Hematopoietic multipotent progenitor cell treated with erythropoietin and hydrocortisone succinate and interleukin-3 and kit ligand, for 17 days (in vitro differentiated cells): Measurements from ENCODE around the gene CDH24.

Experiments
- DNase-seq: peaks from one replicate; pipeline ENCODE4 v3.0.0-alpha.2; 2015; ENCODE audit warnings: low spot score

Gene CDH24, protein sequence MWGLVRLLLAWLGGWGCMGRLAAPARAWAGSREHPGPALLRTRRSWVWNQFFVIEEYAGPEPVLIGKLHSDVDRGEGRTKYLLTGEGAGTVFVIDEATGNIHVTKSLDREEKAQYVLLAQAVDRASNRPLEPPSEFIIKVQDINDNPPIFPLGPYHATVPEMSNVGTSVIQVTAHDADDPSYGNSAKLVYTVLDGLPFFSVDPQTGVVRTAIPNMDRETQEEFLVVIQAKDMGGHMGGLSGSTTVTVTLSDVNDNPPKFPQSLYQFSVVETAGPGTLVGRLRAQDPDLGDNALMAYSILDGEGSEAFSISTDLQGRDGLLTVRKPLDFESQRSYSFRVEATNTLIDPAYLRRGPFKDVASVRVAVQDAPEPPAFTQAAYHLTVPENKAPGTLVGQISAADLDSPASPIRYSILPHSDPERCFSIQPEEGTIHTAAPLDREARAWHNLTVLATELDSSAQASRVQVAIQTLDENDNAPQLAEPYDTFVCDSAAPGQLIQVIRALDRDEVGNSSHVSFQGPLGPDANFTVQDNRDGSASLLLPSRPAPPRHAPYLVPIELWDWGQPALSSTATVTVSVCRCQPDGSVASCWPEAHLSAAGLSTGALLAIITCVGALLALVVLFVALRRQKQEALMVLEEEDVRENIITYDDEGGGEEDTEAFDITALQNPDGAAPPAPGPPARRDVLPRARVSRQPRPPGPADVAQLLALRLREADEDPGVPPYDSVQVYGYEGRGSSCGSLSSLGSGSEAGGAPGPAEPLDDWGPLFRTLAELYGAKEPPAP

DNA sequence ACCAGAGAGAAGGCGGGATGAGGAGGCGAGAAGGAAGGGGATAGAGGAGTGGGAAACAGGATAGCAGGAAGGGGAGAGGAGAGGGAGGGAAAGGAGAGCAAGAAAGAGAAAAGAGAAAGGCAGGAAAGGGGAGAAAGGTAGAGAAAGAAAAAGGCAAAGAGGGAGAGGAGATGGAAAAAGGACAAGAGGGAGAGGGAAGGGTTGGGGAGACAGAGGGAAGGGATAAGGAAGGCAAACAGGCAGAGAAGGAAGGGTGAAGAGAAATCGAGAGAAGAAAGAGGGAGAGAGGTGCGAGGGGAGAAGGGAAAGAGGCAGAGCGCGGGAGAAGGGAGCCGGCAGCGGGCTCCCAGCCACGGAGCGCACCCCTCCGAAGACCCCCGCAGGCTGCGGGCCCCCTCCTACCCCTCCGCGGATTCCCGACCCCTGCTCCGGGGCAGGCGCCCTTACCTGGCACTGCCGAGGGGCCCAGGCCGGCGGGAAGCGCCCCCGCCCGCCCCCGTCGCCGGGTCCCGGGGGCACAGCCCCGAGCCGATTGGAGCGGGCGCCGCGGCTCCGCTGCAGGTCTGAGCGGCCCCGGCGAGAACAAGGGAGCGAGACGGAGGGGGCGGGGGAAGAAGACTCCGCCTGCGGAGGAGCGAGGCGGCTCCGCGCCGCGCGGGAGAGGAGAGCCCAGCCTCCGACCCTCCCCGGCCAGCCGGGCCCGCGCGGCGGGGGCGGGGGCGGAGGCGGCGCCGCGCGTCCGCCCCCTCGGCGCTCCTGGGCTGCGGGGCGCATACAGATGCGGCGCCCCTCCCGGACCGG is at the start of gene CDH24:
Gene CDH24 (minus strand): TSS at position 565 of the 801 bp plus-strand sequence. CDS start 1,787 bp downstream, outside the sequence.
- peak; percentile 28 for DNase-seq

DNA sequence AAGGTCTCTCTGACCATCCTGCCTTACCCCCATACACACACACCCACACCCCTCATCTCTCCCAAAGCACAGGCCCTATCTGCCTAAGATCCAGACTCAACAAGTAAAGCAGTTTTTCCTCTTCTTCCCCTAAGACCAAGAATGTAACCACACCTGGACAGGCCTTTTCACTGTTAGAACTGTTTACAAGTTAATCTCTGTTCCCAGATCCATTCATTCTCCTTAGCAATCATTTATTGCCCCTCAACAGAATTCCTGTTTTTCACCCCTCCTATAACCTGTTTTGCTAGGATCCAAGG is 49.4 kb upstream of the CDH24 start:
- DNase-seq, result no peak

DNA sequence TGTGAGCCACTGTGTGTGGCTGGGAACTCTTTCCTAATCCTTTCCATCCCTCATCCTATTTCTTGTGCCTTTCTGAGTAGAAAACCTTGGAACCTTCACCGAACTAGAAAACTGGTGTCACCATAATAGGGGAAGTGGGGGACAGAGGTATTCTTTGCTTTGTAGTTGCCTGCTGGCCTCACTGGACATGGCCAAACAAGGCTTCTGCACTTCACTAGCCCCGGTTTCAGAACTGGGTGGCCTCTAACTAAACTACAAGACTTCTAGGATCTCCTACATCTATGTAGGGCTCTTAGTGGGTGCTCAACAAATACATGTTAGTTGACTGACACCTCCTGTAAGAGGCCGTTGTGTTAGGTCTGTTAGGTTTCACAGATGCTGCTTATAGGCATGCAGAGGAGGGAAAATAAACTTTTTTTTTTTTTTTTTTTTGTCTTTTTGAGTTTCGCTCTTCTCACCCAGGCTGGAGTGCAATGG is 48.1 kb upstream of the CDH24 start:
- no peak for DNase-seq

DNA sequence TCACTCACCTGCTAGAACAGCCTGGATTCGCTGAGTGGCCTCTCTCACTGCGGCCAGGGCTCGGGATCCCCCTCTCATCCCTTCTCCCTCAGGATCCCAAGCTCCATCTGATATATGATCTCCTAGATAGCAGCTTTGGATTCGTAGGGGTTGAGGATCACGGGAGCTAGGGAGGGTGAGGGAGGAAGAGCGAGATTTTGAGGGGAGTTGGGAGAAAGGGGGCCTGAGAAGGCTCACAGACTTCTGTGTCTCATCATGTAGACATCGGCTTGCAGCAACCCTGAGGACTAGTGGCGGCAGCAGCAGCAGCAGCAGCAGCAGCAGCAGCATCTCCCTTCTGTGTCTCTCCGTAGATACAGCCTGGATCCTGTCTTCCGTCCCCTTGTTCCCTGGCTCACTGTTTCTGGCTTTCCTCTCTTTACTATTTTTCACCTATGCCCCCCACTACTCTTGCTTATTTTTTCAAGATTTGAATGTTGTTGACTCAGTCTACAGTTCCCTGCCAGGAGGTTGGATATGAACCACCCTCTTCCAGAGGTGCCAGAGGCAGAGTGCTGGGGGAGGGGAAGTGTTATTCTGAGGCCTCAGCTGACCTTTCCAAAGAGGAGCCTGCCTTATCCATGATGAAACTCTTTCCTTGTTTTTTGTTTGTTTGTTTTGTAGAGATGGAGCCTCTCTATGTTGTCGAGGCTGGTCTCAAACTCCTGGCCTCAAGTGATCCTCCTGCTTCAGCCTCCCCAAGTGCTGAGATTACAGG is 47.4 kb upstream of the CDH24 start, which contains the start of gene CIROP:
Gene CIROP (minus strand): TSS at position 399 of the 757 bp plus-strand sequence. CDS start 69 bp downstream, at position 330.
- no peak for DNase-seq

DNA sequence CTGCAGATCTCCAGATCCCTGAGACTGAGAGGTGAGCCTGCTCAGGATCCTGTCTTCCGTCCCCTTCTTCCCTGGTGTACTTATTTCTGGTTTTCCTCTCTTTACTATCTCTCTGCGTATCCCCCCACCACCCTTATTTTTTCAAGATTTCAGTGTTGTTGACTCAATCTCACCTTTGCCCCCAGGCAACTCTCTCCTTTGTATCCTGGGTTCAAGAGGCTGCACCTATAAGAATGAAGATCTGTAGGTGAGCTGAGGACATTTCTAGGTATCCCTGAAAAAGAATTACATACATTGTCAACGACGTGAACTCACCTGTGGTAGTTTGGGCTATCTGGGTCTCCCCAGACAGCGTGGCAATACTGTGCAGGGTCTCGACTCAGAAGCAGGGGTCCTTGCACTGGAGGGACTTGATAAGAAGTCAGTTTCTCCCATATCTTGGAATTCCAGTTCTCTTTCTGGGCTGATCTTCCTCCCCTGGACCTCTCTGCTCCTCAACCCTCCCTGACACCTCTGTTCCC is 46.8 kb upstream of the CDH24 start:
- no peak for DNase-seq

DNA sequence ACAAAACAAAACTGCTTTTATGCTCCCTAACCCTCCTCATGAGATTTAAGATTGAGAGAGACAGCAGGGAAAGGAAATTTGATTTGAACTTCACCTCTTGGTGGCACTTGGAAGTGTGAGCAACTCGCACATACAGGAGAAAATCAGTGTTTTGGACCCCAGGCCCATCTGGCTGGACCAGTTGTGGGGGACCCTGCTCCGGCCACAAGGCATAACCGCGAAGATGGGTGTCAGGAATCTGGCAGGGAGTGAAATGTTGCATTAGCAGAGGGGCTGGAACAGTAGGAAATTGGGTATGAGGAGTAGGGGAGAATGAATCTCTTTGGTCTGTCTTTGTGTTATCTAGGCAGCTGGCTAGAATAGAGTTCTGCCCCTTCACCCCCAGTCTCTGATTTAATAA is 46.3 kb upstream of the CDH24 start:
- DNase-seq, result no peak

DNA sequence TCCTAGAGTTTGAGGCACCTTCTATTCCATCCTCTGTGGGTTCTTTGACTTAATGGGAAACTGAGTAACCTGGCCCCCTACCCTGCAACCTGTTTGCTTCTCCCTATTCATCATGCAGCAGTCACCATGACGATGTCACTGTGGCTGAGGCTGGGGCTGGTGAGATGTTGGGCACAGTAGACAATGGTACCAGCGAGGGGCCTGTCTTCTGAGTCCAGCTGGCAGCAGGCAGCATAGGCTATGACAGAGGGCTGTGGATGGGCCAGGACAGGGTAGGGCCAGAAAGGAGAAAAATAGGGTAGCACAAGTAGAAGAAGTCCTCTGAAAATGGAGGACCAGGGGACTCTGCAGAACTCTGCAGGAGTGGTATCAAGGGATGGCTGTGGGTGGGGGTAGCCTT is 45.5 kb upstream of the CDH24 start:
- no peak for DNase-seq

DNA sequence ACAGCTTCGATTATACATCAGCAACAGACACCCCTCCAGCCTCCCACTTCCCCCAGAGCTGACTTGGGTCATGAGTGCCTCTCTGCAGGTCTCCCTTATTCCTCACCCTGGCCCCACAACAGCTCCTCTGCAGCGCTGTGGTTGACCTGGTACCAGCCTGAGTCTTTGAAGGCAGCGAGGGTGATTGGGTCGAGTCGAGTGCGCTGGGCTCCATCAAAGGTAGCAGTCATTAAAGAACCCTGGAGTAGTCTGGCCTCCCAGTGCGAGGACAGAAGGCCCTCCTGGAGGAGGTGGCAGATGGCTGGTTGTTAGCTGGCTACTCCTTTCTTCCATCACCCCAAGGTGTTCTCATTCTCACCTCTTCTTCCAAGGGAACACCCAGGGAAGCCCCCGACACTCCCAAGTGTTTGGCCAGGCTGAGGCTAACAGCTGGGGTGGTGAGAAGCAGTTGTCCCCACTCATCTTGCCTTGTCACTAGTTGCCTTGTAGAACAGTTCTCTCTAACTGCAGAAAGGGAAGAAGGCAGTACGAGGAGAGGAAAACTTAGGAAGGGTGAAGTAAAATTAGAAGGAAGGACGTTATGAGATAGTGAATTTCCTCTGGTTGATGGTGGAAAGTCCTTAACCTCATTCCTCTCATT is 44.8 kb upstream of the CDH24 start:
- no peak for DNase-seq

DNA sequence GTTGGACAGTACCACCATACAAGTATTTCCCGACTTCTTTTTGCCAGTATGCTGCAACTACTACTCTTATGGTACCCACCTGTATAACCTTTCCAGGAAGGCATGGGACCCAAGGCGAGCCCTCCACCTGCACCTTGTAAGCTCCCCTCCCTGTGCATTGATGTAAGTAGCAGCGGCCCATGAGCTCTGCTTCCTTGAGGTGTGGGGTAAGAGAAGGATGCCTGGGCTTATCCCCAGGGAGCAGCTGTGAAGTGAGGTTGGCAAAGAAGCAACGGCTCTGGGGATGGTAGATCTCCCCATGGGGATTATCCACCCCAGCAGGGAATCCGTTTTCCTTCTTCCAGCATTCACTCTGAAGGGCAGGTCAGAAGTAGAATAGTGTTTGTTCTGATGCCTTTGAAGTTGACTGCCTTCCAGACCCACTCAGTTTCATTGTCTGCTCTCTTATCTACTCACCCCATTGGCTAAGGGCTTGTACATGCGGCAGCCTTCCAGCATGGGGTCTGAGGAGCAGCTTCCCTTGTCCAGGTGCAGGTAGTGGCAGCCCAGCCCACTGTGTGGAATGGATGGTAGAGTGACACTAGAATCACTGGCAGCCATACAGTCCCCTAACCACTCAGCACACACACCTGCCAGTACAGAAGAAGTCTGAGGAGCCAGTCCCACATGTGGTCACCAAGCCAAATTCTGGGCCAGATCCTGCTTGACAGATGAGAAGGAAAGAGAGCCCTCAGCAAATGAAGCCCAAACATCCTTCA is 44.1 kb upstream of the CDH24 start:
- no peak for DNase-seq

DNA sequence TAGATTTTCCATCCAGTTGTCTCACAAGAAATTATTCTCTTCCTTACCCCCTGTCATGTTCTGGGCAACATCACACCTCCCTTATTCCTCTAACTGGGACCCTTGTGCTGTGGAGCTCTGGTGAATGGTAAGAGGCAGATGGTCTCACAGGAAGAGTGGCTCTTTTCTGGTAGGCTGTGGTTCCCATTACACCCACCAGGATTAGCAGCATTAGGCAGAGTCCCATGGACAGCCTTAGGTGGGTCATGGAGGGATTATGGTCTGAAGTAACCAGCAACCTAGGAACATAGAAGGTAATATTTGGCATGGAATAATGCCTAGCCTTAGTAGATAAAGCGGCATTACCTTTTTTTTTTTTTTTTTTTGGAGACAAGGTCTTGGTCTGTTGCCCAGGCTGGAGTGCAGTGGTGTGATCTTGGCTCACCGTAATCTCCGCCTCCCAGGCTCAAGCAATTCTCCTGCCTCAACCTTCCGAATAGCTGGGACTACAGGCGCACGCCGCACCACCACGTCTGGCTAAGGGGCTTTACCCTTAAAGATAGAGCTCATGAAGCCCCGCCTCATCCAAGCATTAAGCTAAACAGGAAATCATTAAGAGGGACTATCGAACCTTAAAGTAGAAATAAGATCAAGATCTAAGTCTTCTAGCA is 42.0 kb upstream of the CDH24 start:
- peak; percentile 43 for DNase-seq

DNA sequence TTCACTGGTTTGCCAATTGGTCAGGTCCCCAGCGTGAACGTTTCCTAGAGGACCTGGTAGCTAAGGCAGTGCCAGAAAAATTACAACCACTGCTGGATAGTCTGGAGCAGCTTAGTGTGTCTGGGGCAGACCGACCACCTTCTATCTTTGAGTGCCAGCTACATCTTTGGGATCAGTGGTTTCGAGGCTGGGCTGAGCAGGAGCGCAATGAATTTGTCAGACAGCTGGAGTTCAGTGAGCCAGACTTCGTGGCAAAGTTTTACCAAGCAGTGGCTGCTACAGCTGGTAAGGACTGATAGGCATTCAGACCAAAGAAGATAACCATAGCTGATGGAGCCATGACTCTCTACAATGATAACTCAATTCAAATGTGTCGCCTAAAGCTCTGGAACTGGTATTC is 40.5 kb upstream of the CDH24 start:
- peak; percentile 73 for DNase-seq

DNA sequence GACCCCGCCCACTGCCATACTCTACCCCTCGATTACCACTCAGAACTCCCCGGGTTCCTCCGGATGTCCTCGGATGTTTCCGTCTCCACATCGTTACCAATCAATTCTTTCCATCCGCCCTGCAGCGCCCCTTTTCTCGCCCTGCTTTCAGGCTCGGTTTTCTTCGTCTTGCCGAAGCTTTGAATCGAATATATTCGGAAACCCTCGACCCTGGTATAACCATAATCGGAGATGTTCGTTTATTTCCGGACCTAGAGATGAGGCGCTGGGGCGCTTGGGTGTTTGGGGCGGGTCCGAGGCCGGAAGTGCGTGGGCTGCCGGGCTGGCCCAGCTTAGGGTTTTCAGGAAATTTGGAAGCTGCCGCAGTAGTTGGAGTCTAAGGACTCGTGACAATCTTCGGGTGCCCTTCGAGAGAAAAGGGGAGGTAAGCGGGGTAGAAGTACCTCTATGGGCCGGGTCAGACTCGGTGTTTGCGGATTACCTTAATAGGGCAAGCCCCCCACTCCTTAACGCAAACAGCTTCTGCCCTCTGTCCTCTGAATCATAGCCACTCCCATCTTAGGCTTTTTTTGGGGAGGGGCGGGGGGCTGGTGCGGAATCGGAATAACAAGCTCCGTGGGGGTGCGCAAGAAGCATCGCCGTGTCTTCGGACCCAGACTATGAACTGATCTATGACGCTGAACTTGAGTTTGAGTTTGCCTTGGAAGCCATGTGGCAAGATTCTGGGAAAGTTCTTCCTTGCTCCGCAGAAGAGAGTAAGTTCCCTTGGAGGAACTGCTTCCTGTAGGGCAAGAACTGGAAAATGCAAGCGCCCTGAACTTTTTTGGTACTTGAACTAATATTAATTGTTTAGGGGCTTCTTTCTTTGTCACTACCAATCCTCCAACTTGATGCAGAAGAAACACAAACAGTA is 38.1 kb upstream of the CDH24 start, which contains the start of gene C14orf119:
Gene C14orf119 (plus strand): TSS at position 310 of the 913 bp plus-strand sequence. CDS start 2,154 bp downstream, outside the sequence.
- peak; percentile 100 for DNase-seq

DNA sequence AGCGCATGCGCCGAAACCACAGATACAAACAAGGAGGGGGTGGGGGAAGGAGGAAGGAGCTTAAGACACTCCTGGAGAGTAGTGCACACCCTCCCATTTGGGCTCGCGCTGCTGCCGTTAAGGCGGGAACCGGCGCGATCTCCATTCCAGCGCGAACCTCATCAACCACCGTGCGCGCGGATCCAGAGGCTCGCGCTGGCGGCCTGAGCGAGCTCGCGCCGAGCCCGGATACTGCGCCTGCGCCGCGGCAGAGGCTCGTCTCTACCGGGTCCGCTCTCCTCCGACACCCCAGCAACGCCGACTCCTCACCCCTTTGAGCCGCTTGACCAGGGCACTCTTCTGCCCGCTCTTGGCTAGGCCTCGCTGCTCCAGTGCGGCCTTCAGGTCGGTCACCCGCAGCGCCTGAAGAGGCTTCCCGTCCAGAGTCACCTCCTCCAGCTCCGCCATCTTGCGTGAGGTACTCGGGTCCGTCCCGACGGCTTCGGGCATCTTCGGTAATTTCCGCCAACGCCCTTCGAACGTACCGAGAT is 37.4 kb upstream of the CDH24 start, which contains the start of gene ACIN1:
Gene ACIN1 (minus strand): TSS at position 471 of the 530 bp plus-strand sequence. CDS start 24 bp downstream, at position 447.
- DNase-seq, result peak; percentile 91

DNA sequence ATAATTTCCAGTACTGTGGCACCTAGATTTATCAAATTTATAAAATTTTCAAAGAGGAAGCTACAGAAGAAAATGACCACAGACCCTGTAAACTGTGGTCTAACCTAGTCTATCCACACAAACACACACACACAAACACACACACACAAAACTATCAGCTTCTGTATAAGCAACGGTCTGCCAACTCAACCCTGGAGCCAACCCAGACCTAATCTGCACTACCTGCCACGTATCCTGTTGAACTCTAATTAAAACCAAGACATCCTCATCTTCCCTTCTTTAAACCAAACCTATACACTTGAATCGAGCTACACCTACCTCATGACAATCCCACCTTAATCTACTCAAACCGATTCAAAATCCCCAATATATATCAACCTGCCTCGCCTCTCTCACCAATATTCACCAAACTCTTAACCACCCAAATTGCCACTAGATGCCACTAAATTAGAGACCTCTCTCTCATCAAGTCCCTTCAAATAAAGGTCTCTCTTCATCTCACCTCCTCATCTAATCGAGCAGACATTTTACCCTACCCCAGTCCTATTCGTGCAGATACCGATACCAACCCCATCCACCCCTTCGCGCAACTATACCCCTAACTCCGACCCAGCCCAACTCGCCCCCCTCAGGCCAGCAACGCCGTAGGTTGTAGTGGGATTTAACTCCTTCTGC is 36.8 kb upstream of the CDH24 start:
- DNase-seq, result no peak

DNA sequence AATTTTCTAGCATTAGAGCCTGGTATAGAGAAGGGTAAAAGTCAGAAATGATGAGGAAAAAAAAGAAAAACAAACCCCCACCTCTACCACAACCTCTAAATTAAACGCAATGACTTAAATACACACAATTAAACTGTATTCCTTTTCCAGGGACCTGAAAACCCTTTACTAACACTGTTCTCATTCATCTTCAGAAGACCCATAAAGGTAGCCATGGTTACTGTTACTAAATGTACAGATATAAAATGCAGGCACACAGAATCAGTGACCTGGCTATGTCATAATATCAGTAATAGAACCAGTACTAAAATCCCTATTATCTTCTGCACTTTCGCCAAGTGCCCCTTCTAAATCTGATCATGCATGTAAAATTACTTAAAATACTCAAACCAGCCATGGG is 36.2 kb upstream of the CDH24 start:
- no peak for DNase-seq

DNA sequence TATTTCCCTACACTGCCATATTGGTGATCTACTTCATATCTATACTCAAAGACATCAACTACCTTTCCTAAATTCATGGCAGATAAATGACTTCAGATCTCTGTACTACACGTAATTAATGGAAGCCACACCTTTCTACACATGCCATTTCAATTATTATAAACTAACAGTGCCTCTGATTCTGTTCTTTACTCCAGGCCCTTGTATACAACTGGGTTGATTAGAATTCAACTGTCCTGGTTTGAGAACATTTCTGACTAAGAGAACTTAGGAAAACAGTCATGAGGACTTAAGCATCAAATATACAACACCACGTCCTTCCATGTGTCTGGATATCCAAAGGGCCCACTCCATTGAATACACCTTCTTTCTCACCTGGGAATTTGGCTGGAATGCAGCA is 35.8 kb upstream of the CDH24 start:
- no peak for DNase-seq
